Skeletal muscle cell (primary cell): ENCODE data around the gene RARB.

ENCODE experiments used
- DNase-seq: peaks from one replicate; pipeline ENCODE4 v3.0.0-alpha.2; 2010; ENCODE audit warnings: low read depth
- H3K4me3 ChIP-seq: 2 replicates; pipeline ENCODE4 v1.5.1; 2011; ENCODE audit warnings: low read depth, mild to moderate bottlenecking, control low read depth, low read length, moderate library complexity

Gene RARB

DNA sequence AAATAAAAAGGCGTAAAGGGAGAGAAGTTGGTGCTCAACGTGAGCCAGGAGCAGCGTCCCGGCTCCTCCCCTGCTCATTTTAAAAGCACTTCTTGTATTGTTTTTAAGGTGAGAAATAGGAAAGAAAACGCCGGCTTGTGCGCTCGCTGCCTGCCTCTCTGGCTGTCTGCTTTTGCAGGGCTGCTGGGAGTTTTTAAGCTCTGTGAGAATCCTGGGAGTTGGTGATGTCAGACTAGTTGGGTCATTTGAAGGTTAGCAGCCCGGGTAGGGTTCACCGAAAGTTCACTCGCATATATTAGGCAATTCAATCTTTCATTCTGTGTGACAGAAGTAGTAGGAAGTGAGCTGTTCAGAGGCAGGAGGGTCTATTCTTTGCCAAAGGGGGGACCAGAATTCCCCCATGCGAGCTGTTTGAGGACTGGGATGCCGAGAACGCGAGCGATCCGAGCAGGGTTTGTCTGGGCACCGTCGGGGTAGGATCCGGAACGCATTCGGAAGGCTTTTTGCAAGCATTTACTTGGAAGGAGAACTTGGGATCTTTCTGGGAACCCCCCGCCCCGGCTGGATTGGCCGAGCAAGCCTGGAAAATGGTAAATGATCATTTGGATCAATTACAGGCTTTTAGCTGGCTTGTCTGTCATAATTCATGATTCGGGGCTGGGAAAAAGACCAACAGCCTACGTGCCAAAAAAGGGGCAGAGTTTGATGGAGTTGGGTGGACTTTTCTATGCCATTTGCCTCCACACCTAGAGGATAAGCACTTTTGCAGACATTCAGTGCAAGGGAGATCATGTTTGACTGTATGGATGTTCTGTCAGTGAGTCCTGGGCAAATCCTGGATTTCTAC, at the start of gene RARB:
RARB (plus strand) TSS at position 322 of the 847 bp plus-strand sequence; CDS start at position 791, 469 bp downstream.
- peak; percentile 75 for DNase-seq
- H3K4me3 ChIP-seq, result peak within 1 kb of the TSS; percentile 56

GRCh38 chr3:25378786-25379311, 49.2 kb upstream of the RARB start:
- H3K4me3 ChIP-seq, result no peak overlapping the region
- no peak for DNase-seq

DNA sequence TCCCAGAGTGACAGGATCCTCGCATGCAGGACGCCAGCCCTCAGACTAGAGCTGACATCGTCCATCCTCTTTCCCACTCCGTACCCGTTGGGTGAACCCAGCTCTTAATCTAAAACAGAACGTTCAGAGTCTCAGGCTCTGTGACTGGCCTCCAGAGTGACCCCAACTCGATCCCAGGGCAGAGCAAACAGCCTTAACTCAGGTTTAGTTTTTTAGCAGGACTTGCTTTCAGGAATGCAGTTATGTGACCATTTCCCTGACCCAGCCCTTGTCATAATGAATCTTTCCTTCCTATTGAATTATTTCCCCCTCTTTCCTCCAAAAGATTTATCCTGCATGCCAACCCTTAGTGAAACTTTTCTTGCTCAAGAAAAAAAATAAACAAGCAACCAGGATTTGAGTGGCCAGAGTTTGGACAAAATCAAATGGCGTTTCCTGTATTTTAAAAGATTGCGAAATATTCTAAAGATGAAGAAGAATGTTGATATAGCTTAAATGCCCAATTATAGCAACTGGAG, 47.8 kb upstream of the RARB start:
- no peak for DNase-seq

GRCh38 chr3:25381083-25381482, 47.0 kb upstream of the RARB start:
- no peak overlapping the region for H3K4me3 ChIP-seq
- DNase-seq, result no peak

More for the DNA sequence above, 47.8 kb upstream of the RARB start:
- H3K4me3 ChIP-seq, result no peak overlapping the region

DNA sequence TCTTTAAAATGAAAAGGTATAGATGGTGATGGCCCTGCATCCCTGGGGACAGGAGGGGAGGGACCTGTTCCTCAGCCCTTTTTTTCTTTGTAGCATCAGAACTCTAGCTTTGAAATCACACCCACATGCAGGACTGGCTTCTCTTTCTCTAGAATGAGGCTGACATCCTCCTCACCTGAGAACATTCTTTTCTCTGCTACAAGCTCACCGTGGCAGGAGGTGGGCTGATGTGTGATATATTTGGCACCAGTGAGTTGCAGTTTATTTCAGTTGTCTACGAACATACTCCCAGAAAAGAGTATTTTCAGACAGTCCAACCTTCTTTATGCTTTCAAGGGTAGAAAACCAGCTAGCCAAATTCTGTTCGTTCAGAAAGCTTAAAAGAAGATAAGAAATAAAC, 43.6 kb upstream of the RARB start:
- H3K4me3 ChIP-seq, result no peak overlapping the region
- no peak for DNase-seq

DNA sequence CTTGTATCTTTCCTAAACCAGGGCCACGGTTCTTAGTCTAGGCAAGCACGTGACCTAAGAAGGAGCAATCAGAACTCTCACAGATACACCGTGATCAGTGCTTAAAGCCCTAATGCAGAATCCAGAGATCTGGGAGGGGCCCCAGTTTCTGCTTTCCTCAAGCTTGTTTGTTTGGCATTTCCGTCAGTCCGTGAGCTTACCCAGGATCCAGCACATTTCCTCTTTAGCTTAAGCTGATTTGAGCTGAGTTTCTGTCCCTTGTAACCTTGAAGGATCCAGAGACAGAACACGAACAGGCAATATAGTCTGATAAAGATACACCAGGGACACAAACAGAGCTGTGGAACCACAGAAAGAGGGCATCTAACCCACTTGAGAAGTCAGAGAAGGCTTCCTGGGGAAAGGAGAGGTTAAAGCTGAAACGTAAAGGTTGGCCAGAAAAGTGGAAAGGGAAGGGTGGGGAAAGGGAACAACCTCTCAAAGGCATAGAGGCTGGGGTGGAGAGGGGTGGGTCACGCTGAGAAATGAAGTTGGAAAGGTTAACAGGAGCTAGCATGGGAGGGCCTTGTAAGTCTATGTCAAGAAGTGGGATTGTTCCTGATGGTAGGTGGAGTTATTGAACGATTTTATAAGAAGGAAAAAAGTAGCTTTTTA, 42.1 kb upstream of the RARB start:
- no peak overlapping the region for H3K4me3 ChIP-seq
- no peak for DNase-seq

DNA sequence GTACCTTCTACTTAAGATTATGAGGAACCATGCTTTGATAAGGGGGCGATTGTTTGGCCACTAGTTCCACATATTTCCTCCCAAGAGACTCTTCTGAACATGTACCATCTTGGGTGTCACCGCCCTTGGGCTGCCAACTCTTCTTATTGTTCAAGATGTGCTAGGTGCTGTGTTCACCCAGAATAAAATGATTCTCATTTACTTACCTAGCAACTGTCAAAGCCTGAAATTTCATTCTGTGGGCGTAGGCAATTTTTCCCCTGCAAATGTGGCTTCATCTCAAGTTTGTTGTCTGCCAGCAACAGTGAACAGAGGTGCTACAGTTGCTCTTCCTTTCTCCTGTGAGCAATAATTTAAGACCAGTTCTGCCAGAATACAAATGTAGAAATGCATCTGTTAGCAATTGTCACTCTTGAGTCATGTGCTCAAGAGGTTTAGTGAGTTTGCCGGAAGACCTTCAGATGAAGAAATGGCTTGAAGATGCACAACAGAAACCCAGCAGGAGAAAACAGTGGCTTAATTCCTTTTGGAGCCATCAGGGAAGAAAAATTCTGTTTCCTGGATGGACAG, 41.3 kb upstream of the RARB start:
- no peak for DNase-seq
- no peak overlapping the region for H3K4me3 ChIP-seq

DNA sequence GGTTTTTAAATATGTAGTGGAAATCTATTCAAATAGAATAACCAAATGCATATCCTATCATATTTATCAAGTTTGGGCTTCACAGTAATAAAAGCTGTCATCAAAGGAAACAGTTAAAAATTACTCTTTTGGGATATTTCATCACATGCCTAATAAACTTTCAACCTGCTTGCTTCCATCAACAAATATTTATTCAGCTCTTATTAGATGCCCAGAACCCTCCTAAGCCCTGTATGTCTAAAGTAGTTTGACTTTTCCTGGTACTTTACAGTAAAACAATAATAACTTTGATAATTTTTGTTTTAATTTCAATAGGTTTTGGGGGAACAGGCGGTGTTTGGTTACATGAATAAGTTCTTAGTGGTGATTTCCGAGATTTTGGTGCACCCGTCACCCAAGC, 37.5 kb upstream of the RARB start:
- H3K4me3 ChIP-seq, result no peak overlapping the region
- DNase-seq, result no peak

DNA sequence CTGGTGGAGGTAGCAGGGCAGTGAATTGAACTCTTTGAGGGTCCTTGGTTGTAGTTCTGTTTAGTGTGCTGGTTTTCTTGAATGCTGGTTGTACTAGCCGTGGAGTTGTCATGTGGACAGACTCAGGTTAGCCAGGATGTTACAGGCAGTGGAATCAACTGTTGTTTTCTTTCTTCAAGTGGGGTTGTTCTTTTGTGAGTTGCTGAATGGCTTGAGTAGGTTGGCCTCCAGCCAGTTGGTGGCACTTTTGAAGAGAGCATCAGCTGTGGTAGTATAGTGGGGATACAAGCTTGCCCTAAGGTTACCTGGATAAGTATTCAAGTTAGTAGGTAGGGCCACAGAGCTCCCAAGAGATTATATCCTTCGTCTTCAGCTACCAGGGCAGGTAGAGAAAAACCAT, 31.8 kb upstream of the RARB start:
- H3K4me3 ChIP-seq, result no peak overlapping the region
- DNase-seq, result no peak

DNA sequence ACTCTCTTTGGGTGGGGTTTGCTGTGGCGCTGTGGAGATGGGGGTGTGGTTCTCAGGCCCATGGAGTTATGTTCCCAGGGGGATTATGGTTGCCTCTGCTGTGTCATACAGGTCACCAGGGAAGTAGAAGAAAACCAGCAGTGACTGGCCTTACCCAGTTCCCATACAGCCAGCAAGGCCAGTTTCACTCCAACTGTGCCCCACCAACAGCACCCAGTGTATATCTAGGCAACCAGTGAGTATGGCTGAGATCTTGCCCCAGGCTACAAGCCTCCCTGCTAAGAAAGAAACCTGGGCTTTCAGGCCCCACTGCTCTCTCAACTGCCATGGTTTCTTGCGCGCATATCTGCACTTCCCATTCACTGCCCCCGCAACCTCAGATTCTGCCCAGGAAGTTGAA, 31.4 kb upstream of the RARB start:
- DNase-seq, result no peak
- H3K4me3 ChIP-seq, result no peak overlapping the region

GRCh38 chr3:25397150-25397549, 30.9 kb upstream of the RARB start:
- DNase-seq, result no peak
- H3K4me3 ChIP-seq, result no peak overlapping the region

DNA sequence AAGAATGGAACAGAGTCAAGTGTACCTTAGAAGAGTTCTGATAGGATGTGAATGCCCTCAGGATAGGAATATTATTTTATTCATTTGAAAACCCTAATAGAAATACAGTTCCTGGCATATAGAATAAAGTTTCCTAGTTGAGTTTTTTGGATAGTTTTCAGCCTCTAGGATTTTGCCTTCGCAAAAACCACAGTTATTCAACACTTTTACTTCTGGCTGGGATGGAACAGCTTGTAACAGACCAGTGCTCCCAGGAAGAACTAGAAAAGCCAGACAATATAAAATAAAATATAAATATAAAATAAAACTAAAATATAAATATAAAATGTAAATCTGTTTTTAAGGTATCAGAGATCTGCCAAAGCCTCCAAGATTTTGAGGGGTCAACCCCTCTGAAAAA, 27.5 kb upstream of the RARB start:
- no peak overlapping the region for H3K4me3 ChIP-seq

DNA sequence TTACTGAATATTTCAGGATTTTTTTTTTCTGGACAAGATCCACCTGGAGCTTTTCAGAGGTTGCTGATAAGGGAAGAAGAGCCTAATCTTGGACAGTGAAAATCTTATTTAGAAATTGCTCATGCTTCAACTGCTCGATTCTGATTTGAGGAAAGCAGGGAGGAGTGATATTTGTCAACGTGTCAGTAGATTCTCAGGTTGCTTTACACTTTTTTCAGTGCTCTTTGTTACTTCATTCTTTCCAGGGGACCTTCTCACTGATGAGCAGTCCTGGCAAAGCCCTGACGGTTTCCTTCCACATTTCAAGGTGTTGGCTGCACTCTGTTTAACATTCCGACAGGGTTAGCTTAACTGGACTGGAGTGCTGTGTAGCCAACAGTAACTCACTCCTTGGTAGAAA, 24.1 kb upstream of the RARB start:
- DNase-seq, result no peak
- no peak overlapping the region for H3K4me3 ChIP-seq

More for the DNA sequence above, 27.5 kb upstream of the RARB start:
- DNase-seq, result no peak

DNA sequence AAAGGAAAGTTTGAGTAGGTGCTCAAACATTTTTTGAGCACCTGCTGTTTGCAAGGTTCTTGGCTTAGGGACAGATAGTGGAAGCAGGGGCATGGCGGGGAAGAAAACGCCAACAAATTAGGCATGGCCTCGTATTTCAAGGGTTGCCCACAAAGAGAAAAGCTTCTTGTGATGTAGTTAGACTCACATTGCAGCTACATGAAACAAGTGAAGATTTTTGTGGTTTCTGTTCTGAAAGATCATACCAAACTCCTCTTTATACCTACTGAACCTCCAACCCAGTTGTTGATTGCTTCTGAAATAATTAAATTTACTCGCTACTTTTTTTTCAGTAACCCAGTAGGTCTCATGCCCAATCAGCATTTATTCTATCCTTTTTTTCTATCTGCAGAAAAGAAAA, 23.5 kb upstream of the RARB start:
- no peak overlapping the region for H3K4me3 ChIP-seq
- DNase-seq, result no peak

- no peak for DNase-seq
- H3K4me3 ChIP-seq, result no peak overlapping the region
Measured at GRCh38 chr3:25405335-25405734, 22.7 kb upstream of the RARB start.

DNA sequence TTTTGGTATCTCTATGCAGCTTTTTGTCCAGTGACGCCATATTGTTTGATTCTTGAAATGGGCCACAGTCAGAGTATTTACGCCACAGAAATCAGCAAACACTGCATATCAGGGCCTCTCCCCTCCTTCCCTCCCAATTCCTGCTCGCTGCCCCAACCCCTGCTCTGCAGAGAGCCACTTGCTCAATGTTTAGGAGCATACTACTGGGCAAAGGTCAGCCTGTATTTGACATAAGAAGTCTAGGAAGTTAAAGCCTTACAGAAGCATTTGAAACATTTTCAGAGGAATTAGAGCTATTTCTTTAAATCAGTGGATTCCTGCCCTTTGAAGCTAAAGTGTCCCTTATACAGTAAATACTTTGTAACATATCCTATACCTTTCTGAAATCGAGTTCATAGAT, 17.4 kb upstream of the RARB start:
- DNase-seq, result no peak
- no peak overlapping the region for H3K4me3 ChIP-seq

DNA sequence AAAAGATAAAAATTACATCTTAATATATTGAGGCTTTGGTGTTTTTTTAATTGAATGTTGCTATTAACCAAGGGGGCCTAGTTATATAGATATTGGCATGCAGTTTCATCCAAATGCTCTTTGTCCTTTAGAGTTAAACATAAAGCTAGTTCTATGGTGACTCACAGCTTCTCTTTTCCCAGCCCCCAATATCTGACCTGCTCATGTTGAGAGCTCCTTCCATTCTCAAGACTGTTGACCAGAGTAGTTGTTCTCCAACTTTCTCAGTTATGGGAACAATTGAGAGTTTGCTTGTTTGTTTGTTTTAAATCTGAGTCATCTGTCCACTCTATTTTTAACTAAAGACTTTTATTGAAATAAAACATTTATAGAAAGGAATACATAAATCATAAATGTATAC, 15.8 kb upstream of the RARB start:
- no peak overlapping the region for H3K4me3 ChIP-seq
- no peak for DNase-seq

DNA sequence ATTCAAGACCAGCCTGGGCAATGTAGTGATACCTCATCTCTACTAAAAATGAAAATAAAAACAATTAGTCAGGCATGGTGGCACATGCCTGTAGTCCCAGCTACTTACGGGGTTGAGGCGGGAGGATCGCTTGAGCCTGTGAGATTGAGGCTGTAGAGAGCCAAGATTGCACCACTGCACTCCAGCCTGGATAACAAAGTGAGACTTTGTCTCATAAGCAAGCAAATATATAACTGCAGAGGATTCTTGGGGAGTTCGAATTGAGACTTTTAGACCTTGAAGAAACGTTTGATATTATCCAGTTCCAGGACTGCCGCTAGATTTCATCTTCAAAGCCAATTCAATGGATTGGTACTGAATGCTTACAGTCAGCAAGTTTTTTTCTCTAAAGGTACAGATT, 11.9 kb upstream of the RARB start:
- DNase-seq, result no peak

DNA sequence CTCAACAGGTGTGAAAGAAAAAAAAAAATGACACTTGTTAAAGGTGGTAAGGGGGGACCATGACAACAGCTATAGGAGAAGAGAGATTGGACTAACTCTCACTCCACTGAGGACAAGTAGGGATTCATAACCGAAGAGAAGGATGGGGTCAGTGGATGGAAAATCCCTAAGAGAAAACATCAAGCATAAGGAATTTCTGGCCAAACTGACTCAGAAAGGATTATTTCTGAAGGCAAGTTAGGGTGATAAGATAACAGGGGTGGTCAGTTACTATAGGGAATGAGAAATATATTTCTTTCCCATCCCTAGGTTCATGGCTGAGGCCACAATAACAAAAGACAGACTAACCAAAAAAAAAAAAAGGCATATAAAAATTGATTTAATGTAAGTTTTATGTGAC, 9.5 kb upstream of the RARB start:
- DNase-seq, result no peak

More for the DNA sequence above, 11.9 kb upstream of the RARB start:
- no peak overlapping the region for H3K4me3 ChIP-seq

GRCh38 chr3:25419251-25419650, 8.8 kb upstream of the RARB start:
- DNase-seq, result no peak
- no peak overlapping the region for H3K4me3 ChIP-seq

More for the DNA sequence above, 9.5 kb upstream of the RARB start:
- H3K4me3 ChIP-seq, result no peak overlapping the region
